Upper lobe of left lung (tissue), 4 donors: ENCODE data around the gene LRBA.

ENCODE experiments used
- CTCF ChIP-seq, 6 experiments: fragments of 450-650 bp in 4 of 6; fragments of 200-600 bp in 2 of 6; sonication (generic) in 2 of 6; IDR thresholded peaks; one replicate each; pipeline ENCODE4 v1.5.1; 2016 to 2019; ENCODE audit warnings: antibody characterized with exemption in 6 of 6
- POLR2A ChIP-seq, 4 donors: fragments of 450-650 bp; IDR thresholded peaks; one replicate each; pipeline ENCODE4 v1.5.1; 2016 to 2017; ENCODE audit warnings: antibody characterized with exemption in 4 of 4, mild to moderate bottlenecking in 2 of 4

- TF ChIP-seq CTCF (IDR thresholded peaks at IDR 0.05), result no peak
- no peak for TF ChIP-seq POLR2A (IDR thresholded peaks at IDR 0.05)
These were observed 27.9 kb downstream of the LRBA start for GRCh38 chr4:150987204-150987603.
